22Rv1 (cell line): ENCODE data around the gene RHBDD3.

Experiments
- H3K27ac ChIP-seq: fragments of 450-650 bp; 2 replicates; pipeline ENCODE4 v1.5.1; 2017
- CTCF ChIP-seq: fragments of 450-650 bp; IDR thresholded peaks from 2 replicates; pipeline ENCODE4 v1.5.1; 2017; ENCODE audit warnings: mild to moderate bottlenecking
- ZFX ChIP-seq: fragments of 450-650 bp; IDR thresholded peaks from 2 replicates; pipeline ENCODE4 v1.6.1; 2017; ENCODE audit warnings: antibody characterized with exemption, borderline replicate concordance

RHBDD3 gene

GRCh38 chr22:29275167-29275566 is 7.4 kb upstream of the RHBDD3 start:
- TF ChIP-seq CTCF (no peak), ZFX (no peak)
- H3K27ac ChIP-seq: peak overlapping the region; percentile 30

GRCh38 chr22:29272624-29273023 is 4.8 kb upstream of the RHBDD3 start:
- TF ChIP-seq CTCF: no peak
- TF ChIP-seq ZFX: no peak

GRCh38 chr22:29270475-29271271 is 2.9 kb upstream of the RHBDD3 start:
- TF ChIP-seq CTCF: no peak
- no peak for TF ChIP-seq ZFX
- peak overlapping the region; percentile 93; the same call in 1 of the 2 replicates for H3K27ac ChIP-seq

More at GRCh38 chr22:29272624-29273023, 4.8 kb upstream of the RHBDD3 start:
- no peak overlapping the region for H3K27ac ChIP-seq

GRCh38 chr22:29269731-29270474 is 2.1 kb upstream of the RHBDD3 start:
- H3K27ac ChIP-seq: peak overlapping the region; percentile 93
- TF ChIP-seq CTCF (no peak), ZFX (no peak)

- no peak for TF ChIP-seq ZFX
- no peak for TF ChIP-seq CTCF
- peak overlapping the region; percentile 93 for H3K27ac ChIP-seq
Observed at GRCh38 chr22:29269230-29269604, 1.4 kb upstream of the RHBDD3 start.

- peak overlapping the region; percentile 93 for H3K27ac ChIP-seq
Observed at GRCh38 chr22:29268511-29269229, 889 bp upstream of the RHBDD3 start.

More at GRCh38 chr22:29268511-29269229, 889 bp upstream of the RHBDD3 start:
- TF ChIP-seq CTCF (no peak), ZFX (no peak)
